DMS79 (cell line): Measurements from ENCODE around the gene ZFPL1.
"Not testable (repeated sequence)": the region's sequence is repeated elsewhere in the genome, so short reads cannot be mapped to it uniquely, and the experiment has no call there.

ENCODE experiments used
- DNase-seq: peaks from one replicate; lab custom pipeline; 2025; lab: John Stamatoyannopoulos, UW

ZFPL1 gene

DNA sequence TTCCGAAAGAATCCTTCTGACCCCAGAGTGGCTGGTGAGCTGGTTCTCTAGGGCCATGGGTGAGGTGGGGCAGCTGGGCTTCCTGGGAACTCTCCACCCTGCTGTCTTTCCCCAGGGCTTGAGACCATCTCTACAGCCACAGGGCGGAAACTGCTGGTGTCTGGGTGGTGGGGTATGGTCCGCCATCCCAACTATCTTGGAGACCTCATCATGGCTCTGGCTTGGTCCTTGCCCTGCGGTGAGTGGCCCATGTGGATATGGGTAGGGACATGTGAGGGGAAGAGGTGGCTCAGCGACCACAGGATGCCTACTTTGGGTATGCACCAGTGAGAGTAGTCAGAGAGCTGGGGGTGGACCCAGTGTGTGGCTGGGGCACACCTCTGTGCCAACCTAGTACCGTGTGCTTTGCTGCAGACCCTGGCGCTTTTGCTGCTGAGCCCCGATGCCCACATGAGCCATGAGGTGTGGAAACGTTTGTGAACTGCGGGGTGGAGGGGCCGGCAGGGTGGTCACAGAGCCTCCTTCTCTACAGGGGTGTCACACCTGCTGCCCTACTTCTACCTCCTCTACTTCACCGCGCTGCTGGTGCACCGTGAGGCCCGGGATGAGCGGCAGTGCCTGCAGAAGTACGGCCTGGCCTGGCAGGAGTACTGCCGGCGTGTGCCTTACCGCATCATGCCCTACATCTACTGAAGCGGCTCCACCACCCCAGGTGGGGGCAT, 31.5 kb downstream of the ZFPL1 start:
- DNase-seq = no peak

DNA sequence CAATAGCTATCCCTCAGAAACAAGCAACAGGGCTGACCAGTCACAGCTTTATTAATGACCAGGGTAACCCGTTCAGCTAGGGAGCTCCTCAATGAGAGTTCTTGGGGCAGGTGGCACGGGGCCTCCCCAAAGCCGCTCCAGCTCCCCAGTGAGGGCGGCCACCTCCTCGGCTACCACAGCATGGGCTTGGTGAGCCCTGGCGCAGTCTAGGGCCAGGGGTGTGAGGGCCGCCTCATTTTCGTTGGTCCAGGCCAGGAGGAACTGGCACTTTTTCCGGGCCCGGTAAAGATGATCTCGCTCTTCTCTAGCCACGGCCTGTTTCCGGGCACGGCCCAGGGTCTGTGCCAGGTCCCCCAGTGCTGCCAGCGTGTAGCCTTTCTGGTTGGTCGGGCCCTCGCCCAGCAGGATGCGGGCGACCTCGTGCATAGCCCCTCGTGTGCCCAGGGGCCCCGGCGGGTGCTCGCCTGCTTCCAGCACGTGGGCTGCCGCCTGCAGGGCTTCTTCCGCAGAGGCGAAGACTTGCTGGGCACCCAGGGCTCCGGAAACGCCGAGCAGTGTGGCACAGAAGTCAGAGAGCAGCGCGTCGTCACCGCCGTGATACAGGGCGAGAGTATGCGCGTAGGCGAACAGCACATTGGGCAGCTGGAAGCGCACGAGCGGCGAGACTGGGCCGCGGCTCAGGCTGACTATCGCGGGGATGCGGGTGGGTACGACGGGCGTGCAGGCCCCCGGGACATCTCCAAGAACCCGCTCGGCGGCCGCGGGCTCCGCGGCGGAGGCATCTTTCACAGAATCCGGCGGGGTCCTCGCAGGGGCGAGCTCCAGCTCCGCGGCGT, 32.6 kb downstream of the ZFPL1 start:
- peak; percentile 29 for DNase-seq

DNA sequence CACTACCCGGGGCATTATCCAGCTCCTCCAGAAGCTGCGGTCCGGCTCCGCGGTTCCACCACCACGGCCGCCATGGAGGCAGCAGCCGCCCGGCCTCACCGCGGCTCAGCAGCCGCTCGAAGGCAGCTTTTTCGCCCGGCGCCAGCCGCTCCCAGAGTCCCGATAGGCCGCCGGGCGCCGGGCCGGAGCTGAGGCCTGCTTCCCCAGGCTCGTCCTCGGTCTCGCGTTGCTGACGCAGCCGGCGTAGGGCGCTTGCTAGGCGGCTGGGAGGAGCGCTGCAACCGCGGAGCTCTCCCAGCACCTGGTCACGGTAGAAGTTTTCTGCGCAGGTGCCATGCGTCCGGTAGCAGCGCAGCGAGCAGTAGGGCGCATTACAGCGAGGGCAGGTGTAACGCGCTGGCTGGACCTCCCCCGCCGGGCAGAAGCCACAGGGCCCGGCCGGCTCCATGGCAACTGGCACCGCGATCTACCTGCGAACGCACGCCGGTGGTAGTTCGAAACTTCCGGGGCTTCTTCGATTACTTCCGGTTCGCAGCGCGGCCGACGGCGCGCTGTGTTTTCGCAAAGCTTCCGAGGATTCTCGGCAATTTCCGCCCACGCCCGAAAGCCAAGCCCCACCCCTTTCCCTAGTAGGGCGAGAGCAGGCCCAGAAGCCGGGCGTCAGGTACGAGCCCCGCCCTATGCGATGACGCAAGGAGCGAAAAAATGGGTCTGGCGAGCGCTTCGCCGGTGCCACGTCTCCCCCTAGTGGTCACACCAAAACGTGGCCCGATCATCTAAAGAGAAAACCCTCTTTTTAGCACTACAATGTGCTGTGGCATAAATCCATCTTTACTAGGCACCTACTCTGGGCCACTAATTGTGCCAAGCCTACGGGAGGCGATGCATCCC, 33.4 kb downstream of the ZFPL1 start, which contains the start of gene ZNHIT2:
Gene ZNHIT2 (minus strand): TSS at position 496 of the 891 bp plus-strand sequence. CDS start 48 bp downstream, at position 448.
- DNase-seq = peak; percentile 99

DNA sequence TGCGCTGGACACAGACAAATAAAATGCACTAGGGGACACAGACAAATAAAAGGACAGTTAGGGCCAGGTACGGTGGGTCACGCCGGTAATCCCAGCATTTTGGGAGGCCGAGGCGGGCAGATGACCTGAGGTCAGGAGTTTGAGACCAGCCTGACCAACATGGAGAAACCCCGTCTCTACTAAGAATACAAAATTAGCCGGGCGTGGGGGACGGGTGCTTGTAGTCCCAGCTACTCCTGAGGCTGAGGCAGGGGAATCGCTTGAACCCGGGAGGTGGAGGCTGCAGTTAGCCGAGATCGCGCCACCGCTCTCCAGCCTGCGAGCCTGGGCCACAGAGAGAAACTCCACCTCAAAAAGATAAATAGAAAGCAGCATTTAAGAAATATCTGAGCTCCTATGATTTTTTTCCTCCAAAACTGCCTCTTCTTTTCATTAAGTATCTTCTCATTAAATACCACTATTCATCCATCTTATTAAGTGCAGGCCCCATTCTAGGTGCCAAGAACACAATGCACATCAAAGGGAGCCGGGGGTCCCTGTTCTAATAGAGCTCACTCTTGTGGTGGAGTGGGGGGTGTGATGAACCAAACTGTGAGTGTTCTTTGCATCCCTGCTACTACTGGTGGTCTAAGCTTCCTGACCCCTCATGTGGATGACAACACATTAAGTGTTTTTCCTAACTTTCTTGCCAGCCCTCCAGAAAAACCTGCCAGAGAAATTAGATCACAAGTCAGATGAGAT, 34.2 kb downstream of the ZFPL1 start:
- DNase-seq = no peak

DNA sequence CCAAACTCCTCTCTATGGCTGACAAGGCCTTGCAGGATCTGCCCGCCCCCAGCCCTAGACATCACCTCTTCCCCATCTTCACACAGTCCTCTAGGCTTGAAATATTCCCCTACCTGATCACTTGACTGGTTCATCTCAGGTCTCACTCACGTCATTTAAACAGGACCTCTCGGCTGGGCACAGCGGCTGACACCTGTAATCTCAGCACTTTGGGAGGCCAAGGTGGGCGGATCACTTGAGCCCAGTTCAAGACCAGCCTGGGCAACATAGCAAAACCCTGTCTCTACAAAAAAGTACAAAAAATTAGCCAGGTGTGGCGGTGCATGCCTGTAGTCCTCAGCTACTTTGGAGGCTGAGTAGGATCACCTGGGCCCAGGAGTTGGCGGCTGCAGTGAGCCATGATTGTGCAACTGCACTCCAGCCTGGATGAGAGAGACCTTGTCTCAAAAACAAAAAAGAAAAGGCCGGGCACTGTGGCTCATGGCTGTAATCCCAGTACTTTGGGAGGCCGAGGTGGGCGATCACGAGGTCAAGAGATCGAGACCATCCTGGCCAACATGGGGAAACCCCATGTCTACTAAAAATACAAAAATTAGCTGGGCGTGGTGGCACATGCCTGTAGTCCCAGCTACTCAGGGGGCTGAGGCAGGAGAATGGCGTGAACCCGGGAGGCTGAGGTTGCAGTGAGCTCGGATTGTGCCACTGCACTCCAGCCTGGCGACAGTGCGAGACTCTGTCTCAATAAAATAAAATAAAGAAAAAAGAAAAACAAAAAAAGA, 35.1 kb downstream of the ZFPL1 start:
- not testable (repeated sequence) for DNase-seq

DNA sequence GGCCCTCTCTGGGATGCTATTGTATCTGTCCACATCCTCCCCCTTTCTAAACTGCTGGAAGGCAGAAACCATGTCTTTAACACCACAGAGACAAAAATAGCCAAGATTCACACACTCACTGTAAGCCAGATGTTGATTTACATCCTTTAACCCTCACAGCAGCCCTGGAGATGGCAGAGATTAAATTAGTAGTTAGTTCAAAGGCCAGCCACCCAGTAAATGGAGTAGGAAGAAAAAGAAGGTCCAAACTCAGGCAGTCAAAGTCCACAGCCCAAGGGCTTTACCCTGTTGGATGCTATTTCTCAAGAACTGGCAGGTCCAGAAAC, 35.6 kb downstream of the ZFPL1 start:
- no peak for DNase-seq

DNA sequence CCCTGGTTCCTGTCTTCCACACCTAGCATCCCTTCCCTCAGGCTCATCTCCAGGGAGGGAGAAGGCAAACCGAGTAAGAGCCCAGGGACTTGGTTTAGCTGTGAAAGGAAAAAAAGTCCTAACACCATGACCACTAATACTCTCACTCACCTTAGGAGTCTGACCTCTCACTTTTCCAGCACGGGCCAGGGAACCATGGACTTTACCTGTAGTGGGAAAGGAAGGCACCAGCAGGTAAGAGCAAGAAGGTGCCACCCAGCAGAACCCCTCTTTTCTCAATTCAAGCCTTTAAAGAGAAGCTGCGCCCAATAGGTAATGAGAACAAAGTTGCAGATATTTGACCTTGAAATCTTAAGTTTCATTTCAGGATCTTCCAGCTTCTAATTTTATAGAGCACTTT, 36.8 kb downstream of the ZFPL1 start:
- DNase-seq = no peak

DNA sequence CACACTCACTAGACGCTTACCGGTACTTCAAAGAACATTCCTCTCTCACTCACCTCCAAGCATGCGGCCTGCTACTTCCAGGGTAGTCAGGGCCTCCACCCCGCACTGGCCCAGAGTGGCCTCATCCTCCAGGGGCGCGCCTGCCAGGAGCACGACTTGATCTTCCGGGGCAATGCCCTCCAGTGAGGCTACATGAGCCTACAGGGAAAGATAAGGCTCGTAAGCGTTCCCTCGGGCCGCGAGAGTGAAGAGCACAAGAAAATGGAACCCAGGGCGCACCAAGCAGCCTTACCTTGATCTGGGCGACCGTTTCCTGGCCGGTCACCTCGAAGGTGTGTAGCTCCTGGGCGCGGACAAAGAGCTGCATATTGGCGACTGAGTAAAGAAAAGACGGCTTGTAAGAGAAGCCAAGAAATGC, 37.4 kb downstream of the ZFPL1 start:
- DNase-seq = no peak

DNA sequence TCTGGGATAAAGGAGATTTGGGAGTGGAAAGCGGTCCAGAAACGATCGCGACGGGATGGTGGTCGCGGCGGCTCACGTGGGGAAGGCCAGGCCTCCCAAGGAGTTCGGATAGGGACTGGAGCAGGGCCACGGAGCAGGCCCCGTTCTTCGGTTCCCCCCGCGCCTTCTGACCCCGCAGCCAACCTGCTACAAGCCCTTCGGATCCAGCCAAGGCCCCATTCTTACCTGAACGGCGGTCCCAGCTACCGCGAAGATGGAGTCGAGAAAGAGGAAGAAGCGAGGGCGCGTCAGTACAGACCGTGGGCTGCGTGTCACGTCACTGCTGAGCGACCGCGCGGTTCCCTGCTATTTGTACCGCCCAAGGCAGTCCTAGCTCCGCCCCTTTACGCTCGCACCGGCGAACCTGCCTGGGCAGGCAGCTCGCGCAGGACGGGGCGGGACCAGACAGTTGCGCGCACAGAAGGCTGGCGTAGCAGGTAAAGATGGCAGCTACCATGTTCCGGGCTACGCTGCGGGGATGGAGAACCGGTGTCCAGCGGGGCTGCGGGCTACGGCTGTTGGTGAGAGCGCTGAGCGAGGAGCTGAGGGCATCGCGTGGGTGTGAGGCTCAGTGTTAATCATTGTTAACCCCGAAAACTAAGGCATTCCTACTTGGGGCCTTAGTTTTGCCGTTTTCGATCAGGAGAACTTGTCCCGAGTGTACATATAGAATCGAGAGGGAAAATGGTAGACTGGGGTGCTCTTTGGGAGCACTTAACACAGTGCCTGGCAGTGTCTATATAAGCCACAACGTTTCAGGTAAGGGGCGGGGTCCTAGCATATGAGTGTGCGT, 38.1 kb downstream of the ZFPL1 start, which contains the start of the genes FAU and MRPL49:
Gene FAU (minus strand): TSS at position 270 of the 832 bp plus-strand sequence. CDS start 321 bp downstream, outside the sequence.
Gene MRPL49 (plus strand): TSS at position 457 of the 832 bp plus-strand sequence. CDS start 26 bp downstream, at position 483.
- peak; percentile 94 for DNase-seq

DNA sequence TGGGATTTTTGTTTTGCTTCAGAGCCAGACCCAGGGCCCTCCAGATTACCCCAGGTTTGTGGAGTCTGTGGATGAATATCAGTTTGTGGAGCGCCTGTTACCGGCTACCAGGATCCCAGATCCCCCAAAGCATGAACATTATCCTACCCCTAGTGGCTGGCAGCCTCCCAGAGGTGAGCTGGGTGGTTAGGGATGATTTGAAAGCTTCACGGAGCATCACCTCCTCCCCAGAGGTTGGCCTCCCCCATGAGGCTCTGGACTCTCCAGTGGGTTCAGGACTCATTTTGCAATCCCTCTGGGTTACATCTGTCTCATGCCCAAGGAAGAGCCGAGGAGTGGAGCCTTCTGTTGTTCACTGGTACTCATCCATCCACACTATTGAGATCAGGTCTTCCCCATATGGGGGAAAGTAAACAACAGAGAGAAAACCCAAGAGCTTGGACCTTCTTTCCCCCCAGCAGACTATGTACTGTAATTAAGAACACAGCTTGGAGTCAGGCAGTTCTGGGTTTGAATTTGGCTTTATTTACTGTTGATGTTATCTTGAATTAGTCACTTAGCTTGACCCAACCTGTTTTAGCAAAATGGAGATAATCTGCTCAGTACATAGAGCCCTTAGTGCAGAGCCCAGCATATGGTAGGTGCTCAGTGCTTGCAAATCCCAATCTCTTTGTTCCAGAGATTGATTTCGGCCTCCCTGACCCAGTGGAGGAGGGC, 40.6 kb downstream of the ZFPL1 start:
- DNase-seq = no peak

DNA sequence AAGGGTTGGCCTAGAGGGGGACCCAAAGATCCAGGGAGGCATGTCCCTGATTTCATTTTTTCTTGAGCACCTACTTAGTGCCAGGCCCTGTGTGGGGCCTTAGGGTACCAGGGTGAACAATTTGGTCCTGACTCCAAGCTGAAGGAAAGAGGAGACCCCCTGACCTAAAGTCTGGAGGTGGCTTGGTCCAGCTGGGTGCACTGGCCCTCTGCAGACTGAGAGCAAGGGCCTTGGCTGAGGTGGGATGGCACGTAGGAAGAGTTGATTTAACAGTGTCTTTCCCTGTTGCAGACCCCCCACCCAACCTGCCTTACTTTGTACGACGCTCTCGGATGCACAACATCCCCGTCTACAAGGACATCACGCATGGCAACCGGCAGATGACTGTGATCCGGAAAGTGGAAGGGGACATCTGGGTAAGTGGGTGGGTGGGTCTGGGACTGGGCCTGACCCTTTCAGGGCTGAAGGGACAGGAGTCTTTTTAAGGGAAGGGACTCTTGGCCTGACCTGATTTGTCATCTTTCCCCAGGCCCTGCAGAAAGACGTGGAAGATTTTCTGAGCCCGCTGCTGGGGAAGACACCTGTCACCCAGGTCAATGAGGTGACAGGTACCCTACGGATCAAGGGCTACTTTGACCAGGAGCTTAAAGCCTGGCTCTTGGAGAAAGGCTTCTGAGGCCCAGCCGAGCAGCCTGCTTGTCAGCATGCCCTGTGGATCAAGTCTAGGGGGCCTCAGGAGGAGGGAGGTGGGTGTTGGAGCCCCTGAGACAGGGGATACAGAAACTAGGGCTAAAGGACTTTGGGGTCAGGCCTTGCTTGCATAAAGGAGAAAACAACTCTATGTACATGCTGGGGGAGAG, 41.4 kb downstream of the ZFPL1 start:
- no peak for DNase-seq

DNA sequence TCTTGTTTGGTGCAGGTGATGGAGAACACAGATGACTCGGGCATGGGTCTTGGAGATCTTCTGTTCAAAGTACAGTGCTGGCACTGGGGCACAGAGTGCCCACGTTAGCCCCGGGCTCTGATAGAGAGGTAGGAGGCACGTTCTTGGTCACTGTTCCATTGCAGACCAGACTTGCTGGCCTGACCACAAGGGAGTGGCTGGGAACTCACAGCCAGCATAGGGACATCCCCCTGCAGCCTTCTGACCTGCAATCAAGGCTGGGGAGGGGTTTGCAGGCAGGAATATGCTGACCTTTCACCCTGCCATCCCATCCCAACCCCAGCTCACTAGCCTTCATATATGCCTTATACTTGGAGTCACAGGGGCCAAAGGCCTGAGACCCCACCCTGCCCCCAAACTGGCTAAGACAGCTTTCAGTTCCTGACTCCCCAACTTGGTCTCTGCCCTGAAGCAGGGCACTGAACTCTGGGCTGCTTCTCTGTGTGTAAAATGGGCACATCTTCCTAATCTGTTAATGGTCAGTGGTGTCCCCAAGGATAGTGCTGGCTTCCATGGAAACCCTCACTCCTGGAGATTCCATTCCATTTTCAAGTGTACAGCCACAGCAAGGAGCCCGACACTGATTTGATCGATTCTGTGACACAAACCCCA, 42.7 kb downstream of the ZFPL1 start:
- DNase-seq = no peak

DNA sequence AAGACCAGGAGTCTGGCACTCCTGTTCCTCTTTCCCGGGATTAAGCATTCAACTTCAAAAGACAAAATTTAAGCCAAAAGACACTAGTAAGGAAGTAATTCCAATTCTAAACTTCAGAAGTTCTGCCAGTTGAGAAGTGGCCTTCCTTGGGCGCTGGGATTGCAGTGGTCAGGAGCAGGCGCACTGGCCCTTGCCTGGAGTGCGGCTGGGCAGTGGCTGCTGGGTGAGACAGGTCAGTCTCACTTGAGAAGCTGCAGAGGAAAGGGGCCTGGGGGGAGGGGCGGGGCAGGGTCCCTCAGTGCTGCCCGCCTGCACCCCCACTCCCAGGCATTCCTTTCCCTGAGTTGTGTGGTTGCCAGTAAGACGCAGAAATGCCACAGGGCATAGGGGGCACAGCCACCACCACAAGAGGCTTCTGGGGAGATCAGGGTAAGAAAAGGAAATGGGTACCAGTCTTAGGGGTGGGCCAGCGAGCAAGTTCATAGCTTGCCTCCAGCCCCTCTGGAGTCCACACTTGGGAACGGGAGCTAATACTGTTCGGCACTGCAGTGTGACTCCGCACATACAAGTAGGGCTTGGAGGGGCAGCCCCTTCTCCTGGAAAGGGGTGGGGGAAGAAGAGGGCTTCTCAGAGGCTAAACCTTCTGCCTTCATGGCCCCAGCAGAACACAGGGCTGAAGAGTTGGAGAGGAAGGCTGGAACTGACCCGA, 43.6 kb downstream of the ZFPL1 start:
- DNase-seq = no peak

DNA sequence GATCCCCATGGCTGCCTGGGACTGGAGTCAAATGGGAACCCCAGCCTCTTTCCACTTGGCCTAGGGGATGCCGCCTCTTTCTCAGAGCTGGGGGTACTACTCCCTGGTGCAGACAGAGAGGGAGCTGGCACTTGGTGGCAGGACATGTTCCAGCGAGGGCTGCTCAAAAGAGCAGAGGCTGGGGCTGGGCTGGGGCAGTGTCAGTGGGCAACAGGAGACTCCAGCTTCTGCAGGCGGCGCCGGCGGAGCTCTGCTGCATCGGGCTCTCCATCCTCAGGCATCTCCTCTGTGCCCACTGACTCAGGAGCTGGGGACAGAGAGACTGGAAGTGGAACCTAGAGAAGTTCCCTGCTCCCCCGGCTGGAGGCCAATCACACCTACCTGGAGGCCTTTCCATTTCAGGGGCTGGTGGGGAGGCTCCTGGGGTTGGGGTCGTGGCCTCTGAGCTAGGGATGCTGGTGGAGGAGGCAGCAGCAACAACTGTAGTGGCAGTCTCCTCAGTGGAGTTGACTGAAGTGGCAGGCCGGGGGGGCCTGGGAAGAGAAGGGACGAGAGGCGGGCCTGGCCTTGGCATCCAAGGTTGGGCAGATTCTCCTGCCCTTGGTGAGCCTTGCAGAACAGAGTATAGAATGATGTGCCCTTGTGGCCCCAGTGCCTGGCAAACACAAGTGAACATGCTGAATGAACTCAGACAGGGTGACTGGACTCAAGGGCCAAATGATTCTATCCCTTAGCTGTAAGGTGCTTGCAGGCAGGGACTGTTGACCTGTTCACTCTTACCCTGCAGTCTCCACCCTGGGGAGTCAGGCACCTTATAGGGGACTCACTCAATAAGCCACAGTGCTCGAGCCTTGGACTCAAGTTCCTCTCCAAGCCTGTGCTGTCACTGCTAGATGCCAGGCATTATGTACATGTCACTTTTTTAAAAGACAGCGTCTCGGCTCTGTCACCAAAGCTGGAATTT, 44.4 kb downstream of the ZFPL1 start:
- DNase-seq = no peak

DNA sequence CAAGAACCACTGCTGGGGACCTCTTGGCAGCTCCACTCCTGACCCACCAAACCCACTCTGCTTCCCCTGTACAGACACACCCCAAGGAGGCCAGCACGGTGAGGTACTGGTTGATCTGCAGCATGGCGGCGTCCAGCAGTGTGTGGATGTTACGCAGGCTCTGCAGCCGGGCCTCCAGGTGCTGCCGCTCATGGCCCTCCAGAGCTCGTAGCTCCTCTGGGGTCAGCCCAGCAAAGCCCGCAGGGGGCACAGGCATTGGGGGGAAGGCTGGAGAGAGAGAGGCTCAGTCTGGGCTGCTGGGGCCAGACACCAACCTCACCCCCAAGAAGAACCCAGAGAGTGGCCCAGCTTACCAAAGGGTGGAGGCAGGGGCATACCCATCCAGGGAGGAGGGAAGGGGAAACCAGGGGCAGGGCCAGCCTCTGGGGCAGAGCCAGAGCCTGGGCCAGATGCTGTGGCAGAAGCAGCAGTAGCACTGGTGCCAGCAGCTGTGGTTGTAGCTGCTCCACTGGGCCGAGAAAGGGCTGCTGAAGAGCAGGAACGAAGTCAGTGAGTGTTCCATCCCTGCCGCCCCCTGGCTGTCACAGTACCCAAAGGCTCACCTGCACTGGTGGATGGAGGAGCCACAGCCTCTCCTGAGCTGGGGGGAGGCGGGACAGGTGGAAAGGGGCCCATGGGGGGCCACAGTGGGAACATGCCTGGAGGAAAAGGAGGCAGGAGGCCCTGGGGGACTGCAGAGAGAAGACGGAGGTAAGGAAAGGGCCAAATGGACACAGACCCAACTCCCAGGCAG, 45.8 kb downstream of the ZFPL1 start:
- DNase-seq = no peak
